AG09319 (cell line): ENCODE data around the gene SUPT4H1.

ENCODE experiments used
- DNase-seq: peaks from one replicate; pipeline ENCODE4 v3.0.0-alpha.2; 2010; ENCODE audit warnings: low read depth; ENCODE audit errors: extremely low read depth
- CTCF ChIP-seq: IDR thresholded peaks from 2 replicates; pipeline ENCODE4 v1.5.1; 2011; ENCODE audit warnings: low read depth, mild to moderate bottlenecking, inconsistent platforms, low read length, moderate library complexity

The SUPT4H1 gene

GRCh38 chr17:58321571-58322525 is 30.2 kb downstream of the SUPT4H1 start:
- no peak for TF ChIP-seq CTCF
- DNase-seq: no peak

- TF ChIP-seq CTCF: no peak
- DNase-seq: no peak
These were observed 31.3 kb downstream of the SUPT4H1 start for GRCh38 chr17:58320570-58321323.

GRCh38 chr17:58320163-58320558 is 31.8 kb downstream of the SUPT4H1 start:
- no peak for DNase-seq
- TF ChIP-seq CTCF: no peak

- DNase-seq: no peak
- TF ChIP-seq CTCF: no peak
These were observed 32.5 kb downstream of the SUPT4H1 start for GRCh38 chr17:58319173-58320162.

- no peak for TF ChIP-seq CTCF
- no peak for DNase-seq
These were observed 33.3 kb downstream of the SUPT4H1 start for GRCh38 chr17:58318627-58319172.

GRCh38 chr17:58318065-58318481 is 33.9 kb downstream of the SUPT4H1 start:
- no peak for TF ChIP-seq CTCF
- no peak for DNase-seq
